ENCODE data around the gene CHMP4A. TPM values are rescaled to one million over a fixed set of nuclear protein-coding genes. Genes with fewer than 3 reads are reported as not detected.

Gene CHMP4A
- total and polyA plus RNA-seq, 2 of the 13 experiments (the other 11 are each of a cell fraction or from before 2014, with no cell fraction given): 83.6 to 113 TPM

DNA sequence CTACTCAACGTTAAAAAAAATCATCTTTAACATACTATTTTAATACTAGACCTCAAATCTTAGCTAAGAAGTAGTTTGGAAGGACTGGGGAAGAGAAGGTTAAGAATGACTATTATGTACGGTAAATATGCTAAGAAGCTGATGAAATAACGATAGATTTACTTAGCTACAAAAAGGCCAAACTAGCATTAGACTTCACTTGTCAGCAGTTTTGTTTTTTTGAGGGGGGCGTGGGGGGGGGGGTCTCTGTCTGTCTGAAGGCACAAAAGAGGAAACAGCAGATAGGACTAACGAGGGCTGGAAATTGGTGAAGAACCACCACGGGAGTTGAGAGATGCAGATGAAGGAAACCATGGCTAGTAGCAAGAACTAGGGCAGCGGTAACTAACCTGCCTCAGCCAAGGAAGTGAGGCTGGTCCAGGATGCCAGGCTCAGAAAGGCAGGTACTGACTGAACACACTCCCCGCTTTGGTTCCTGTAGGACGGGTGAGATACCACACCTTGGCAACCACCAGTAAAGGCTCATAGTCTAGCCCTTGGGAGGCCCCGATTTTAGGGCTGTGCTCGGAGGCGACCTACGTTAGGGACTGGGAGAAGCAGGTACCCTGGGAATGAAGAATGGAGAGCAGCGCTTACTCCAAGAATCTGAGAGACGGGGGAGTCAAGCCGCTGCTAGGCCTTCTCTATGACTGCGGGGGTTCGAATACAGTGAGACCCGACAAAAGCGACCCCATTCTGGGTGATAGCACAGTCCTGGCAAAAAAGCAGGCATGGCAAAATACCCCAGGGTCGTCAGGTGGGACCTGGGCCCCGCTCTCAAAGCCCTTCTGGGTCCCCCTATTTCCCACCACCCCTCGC, 18.2 kb upstream of the CHMP4A start (continued):
- no peak for TF ChIP-seq STAG1 (CRISPR knock-in tag; IDR thresholded peaks at IDR 0.05)
- TF ChIP-seq NFKB2 (CRISPR knock-in tag; IDR thresholded peaks at IDR 0.05; ENCODE audit: borderline replicate concordance): no peak
- TF ChIP-seq ZMYM3 (CRISPR knock-in tag; IDR thresholded peaks at IDR 0.05): peak; percentile 59; the same call in 1 of the 2 replicates
- TF ChIP-seq NFIC (IDR thresholded peaks at IDR 0.05; ENCODE audit: low read length): no peak
- no peak for TF ChIP-seq ZNF780A (CRISPR knock-in tag; IDR thresholded peaks at IDR 0.05)
- TF ChIP-seq, protein P1, sequence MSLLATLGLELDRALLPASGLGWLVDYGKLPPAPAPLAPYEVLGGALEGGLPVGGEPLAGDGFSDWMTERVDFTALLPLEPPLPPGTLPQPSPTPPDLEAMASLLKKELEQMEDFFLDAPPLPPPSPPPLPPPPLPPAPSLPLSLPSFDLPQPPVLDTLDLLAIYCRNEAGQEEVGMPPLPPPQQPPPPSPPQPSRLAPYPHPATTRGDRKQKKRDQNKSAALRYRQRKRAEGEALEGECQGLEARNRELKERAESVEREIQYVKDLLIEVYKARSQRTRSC (CRISPR knock-in tag; IDR thresholded peaks at IDR 0.05; ENCODE audit: low read depth): no peak
- TF ChIP-seq RARG (CRISPR knock-in tag; IDR thresholded peaks at IDR 0.05; ENCODE audit: low read depth): 0 out of 2 replicates have a peak, but pooled peaks have one; percentile 21
- TF ChIP-seq, protein P2, sequence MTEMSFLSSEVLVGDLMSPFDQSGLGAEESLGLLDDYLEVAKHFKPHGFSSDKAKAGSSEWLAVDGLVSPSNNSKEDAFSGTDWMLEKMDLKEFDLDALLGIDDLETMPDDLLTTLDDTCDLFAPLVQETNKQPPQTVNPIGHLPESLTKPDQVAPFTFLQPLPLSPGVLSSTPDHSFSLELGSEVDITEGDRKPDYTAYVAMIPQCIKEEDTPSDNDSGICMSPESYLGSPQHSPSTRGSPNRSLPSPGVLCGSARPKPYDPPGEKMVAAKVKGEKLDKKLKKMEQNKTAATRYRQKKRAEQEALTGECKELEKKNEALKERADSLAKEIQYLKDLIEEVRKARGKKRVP (CRISPR knock-in tag; IDR thresholded peaks at IDR 0.05): no peak
- TF ChIP-seq HOXA3 (CRISPR knock-in tag; IDR thresholded peaks at IDR 0.05): no peak
- no peak; the same call in 1 of the 2 replicates for TF ChIP-seq KLF12 (CRISPR knock-in tag; IDR thresholded peaks at IDR 0.05; ENCODE audit: borderline replicate concordance)
- TF ChIP-seq TCF7 (IDR thresholded peaks at IDR 0.05; ENCODE audit: low read depth): no peak
- 0 out of 2 replicates have a peak, but pooled peaks have one; percentile 56 for TF ChIP-seq ZNF232 (CRISPR knock-in tag; IDR thresholded peaks at IDR 0.05; ENCODE audit: borderline replicate concordance)
- no peak for TF ChIP-seq ZFP41 (CRISPR knock-in tag; IDR thresholded peaks at IDR 0.05; ENCODE audit: borderline replicate concordance)
- TF ChIP-seq ZNF33A (CRISPR knock-in tag; IDR thresholded peaks at IDR 0.05; ENCODE audit: borderline replicate concordance): no peak; the same call in 1 of the 2 replicates
- no peak for TF ChIP-seq SRF (IDR thresholded peaks at IDR 0.05; ENCODE audit: low read depth, low read length)
- TF ChIP-seq, protein P3, sequence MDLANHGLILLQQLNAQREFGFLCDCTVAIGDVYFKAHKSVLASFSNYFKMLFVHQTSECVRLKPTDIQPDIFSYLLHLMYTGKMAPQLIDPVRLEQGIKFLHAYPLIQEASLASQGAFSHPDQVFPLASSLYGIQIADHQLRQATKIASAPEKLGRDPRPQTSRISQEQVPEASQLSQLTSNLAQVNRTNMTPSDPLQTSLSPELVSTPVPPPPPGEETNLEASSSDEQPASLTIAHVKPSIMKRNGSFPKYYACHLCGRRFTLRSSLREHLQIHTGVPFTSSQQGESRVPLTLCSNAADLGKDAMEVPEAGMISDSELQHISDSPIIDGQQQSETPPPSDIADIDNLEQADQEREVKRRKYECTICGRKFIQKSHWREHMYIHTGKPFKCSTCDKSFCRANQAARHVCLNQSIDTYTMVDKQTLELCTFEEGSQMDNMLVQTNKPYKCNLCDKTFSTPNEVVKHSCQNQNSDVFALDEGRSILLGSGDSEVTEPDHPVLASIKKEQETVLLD (CRISPR knock-in tag; IDR thresholded peaks at IDR 0.05; ENCODE audit: low read depth): no peak
- peak; percentile 82; the same call in 1 of the 2 replicates for TF ChIP-seq ZNF431 (CRISPR knock-in tag; IDR thresholded peaks at IDR 0.05; ENCODE audit: borderline replicate concordance, low read depth)
- TF ChIP-seq SATB2 (CRISPR knock-in tag; IDR thresholded peaks at IDR 0.05): no peak
- TF ChIP-seq ZNF17 (CRISPR knock-in tag; IDR thresholded peaks at IDR 0.05): no peak
- peak; percentile 37; the same call in 1 of the 2 replicates for TF ChIP-seq ZNF598 (CRISPR knock-in tag; IDR thresholded peaks at IDR 0.05; ENCODE audit: borderline replicate concordance)
- TF ChIP-seq HHEX (CRISPR knock-in tag; IDR thresholded peaks at IDR 0.05): no peak
- no peak for TF ChIP-seq MED8 (CRISPR knock-in tag; IDR thresholded peaks at IDR 0.05; ENCODE audit: insufficient replicate concordance)
- TF ChIP-seq CAMTA2 (CRISPR knock-in tag; IDR thresholded peaks at IDR 0.05; ENCODE audit: borderline replicate concordance): no peak
- TF ChIP-seq ZNF496 (CRISPR knock-in tag; IDR thresholded peaks at IDR 0.05; ENCODE audit: insufficient replicate concordance): no peak
- no peak for TF ChIP-seq GPN1 (CRISPR knock-in tag; IDR thresholded peaks at IDR 0.05; ENCODE audit: borderline replicate concordance)
- TF ChIP-seq, protein P4, sequence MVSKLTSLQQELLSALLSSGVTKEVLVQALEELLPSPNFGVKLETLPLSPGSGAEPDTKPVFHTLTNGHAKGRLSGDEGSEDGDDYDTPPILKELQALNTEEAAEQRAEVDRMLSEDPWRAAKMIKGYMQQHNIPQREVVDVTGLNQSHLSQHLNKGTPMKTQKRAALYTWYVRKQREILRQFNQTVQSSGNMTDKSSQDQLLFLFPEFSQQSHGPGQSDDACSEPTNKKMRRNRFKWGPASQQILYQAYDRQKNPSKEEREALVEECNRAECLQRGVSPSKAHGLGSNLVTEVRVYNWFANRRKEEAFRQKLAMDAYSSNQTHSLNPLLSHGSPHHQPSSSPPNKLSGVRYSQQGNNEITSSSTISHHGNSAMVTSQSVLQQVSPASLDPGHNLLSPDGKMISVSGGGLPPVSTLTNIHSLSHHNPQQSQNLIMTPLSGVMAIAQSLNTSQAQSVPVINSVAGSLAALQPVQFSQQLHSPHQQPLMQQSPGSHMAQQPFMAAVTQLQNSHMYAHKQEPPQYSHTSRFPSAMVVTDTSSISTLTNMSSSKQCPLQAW (CRISPR knock-in tag; IDR thresholded peaks at IDR 0.05): peak; percentile 18; the same call in 1 of the 2 replicates

Measured in HepG2 (cell line).